NCI-H82 treated with DMSO at 0.1 percent for 48 hours (cell line): ENCODE measurements around the gene HCST.
"Not testable (repeated sequence)": the region's sequence is repeated elsewhere in the genome, so short reads cannot be mapped to it uniquely, and the experiment has no call there.

ENCODE experiments used
- DNase-seq: peaks from one replicate; lab custom pipeline; 2025; ENCODE audit not compliant: unreplicated experiment; lab: John Stamatoyannopoulos, UW

The HCST gene

DNA sequence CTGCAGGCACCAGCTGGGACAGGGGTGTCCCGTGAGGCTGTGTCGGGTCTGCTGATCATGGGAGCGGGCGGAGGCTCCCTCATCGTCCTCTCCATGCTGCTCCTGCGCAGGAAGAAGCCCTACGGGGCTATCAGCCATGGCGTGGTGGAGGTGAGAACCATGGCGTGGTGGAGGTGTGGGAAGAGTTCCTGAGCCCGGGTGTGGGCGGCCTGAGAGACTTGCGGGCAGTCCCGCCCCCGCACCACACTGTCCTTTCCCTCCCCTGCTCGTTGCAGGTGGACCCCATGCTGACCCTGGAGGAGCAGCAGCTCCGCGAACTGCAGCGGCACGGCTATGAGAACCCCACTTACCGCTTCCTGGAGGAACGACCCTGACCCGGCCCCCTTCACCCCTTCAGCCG is 23.3 kb upstream of the HCST start:
- no peak for DNase-seq

DNA sequence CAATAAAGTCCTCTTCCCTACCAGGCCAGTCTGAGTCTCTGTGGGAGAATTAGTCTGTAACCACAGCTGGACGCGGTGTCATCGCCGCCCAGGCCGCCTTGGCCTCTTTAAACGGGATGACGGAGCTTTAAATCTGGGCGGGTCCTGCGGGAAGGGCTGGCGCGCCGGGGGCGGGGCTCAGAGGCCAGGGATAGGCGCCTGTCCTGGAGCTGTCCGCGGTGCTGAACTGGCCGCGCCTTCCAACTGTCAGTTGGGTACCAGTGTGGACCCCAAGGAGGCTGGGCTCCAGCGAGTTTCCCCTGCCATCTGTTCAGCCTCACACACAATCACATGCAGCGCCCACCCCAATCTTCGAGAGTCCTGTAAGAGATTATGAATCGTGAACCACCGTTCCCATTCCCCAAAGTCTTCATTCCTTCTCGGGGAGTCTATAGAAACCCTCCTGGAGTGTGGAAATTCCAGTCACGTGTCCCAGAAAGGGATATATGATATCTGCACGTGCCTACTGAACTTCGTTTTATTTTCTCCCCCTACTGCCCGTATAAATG is 22.5 kb upstream of the HCST start:
- peak; percentile 57 for DNase-seq

DNA sequence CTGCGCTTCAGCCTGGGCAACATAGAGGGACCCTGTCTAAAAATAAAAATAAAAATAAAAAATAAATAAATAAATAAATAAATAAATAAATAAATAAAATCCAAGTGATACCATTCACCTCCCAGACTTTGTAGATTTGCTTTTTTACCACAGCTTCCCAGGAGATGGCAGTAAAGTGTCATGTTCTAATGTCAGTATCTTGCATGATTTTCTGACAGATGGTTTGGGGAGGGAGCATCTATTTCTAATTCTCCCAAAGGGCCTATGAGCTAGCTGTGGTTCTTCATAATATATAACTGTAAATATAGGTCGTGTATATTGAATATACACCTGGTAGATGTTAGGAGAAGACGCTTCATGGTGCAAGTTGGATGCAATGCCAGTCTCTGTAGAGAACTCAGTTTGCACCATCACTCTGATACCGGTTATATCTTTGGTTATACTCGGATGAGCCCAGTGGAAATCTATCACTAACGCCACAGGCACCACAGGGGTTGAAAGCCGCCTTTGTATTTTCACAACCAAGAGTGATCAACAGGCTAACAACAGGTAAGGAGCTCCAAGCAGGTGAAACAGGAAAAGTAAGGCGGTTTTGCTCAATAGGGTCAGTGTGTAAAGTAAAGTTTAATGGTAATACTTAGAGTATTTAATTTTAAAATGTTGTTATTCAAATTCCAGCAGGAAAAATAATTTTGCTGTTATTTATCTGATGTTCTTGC is 20.1 kb upstream of the HCST start:
- DNase-seq, result peak; percentile 78

DNA sequence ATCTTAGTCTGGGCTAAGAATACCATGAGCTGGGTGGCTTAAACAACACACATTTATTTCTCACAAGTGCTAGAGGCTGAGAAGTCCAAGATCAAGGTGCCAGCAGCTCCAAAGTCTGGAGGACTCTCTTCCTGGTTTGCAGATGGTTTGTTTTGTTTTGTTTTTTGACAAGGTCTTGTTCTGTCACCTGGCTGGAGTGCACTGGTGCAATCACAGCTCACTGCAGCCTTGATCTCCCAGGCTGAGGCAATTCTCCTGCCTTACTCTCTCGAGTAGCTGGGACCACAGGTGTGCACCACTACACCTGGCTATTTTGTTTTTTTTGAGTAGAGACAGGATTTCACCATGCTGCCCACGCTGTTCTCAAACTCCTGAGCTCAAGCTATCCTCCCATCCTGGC is 18.4 kb upstream of the HCST start:
- DNase-seq, result no peak

DNA sequence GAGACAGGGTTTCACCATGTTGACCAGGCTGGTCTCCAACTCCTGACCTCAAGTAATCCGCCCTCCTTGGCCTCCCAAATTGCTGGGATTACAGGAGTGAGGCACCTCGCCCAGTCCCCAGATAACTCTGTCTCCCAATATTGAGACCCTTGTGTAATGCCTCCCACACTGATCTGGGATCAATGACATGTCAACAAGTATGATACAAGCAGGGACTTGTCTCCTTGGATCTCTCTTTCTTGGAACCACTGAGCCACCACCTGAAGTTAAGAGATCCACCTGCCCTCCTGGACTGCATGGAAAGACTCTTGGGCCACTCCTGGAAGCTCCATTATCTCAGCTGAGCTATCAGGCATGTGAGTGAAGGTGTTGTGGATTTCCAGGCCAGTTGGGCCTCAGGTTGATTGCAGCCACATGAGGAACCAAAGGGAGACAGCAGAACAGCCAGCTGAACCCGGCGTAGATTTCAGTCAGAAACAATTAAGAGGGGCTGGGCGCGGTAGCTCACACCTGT is 17.0 kb upstream of the HCST start:
- DNase-seq, result no peak

DNA sequence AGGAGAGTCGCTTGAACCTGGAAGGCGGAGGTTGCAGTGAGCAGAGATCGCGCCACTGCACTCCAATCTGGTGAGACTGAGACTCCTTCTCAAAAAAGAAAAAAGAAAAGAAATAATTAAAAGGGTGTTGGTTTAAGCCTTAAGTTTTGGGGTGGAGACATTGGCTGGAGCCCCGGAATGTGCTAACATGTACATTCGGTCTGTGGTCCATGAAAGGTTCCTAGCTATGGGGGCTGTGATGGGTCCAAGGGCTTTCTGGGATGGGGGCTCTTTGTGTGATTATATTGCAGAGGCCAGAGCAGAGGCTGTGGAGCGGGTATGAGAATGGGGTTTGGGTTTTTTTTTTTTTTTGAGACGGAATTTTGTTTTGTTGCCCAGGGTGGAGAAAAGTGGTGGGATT is 16.4 kb upstream of the HCST start:
- no peak for DNase-seq

DNA sequence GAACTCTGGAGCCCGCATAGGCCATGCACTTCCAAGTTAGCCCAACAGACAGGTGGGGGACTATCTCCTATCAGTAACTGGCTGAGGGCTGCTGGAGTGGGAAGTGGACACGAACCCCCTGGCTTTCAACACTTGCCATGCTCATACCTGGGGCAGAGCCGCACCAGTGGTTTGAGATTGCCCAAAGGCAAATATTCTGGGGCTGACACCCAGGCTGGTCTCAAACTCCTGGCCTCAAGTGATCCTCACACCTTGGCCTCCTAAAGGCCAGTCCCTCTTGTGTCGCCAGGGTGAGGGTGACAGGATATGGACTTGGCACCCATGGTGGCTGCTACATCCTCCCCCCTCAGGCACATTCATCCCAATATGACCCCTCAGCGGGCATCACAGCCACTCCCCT is 15.1 kb upstream of the HCST start:
- no peak for DNase-seq

DNA sequence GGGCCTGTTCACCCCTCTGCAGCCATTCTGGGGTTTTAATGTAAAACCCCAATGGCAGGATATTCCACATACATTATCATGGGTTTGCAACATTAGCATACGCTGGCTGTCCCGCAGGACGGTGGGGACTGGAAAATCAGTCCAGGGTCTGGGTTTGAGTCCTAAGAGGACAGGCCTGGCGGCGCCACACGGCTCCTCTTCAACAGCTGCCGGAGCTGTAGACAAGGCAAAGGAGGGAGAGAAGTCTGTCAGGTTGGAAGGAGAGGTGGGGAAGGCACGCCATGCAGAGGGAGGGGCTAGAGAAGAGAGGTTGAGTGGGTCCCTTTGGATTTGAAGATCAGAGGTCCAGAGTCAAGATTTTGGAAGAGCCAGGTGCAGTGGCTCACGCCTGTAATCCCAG is 13.9 kb upstream of the HCST start:
- no peak for DNase-seq

DNA sequence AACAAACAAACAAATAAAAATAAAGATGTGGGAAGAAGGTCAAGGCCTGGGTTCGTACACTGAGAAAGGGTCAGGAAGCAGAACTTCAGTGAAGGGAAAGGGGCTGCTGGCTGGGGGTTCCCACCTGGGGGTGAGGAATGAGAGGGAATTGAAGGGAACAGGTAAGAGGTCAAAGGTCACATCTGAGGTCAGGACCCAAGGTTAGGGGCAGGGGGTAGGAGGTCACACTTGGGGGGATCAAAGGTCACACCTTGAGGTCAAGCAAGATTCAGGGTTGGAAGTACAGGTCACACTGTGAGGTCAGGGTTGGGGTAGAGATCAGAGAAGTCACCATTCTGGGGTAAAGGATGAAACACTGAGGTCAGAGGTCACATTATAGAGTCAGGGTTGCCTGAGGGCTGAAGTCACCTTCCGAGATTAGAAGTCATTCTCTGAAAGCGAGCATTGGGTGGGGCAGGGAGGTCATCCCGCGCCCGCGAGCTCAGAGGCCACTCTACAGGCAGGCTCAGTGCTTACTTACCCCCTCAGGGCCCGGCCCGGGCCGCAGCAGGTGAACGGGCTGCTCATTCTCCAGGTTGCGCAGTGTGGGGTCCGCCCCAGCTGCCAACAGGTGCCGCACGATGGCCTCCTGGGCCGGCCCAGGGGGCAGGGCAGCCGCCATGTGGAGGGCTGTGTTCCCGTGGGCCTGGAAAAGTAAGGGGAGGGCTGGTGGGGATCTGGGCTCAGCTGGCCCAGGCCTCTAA is 12.8 kb upstream of the HCST start:
- DNase-seq, result no peak

DNA sequence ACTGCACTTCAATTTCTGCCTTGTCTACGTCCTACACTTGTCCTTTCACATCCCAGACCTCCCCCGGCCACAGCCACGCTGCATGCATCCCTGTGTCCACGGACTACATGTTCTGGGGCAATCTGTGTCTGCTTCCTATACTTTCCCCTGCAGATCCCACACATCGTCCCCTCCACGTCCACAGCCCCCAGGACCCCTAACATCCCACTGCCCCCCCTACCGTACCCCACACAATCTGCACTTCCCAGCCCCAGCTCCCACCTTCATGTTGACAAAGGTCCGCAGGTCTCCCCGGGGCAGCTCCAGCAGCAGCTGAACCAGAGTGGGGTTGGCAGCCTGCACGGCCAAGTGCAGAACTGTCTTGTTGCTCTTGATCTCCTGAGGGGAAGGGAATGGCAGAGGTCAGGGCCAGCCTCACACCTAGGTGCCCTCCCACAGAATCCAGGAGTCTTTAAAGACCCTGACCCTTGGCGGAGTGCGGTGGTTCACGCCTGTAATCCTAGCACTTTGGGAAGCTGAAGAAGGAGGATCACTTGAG is 12.1 kb upstream of the HCST start:
- no peak for DNase-seq

DNA sequence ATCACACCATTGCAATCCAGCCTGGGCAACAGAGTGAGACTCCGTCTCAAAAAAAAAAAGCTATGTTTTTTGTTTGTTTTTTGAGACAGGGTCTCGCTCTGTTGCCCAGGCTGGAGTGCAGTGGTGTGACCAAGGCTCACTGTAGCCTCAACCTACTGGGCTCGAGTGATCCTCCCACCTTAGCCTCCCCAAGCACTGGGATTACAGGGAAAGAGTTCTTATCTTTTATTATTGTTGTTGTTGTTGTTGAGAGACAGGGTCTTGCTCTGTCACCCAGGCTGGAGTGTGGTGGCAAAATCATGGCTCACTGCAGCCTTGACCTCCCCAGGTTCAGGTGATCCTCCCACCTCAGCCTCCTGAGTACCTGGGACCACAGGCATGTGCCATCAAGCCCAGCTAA is 10.5 kb upstream of the HCST start:
- DNase-seq, result not testable (repeated sequence)

DNA sequence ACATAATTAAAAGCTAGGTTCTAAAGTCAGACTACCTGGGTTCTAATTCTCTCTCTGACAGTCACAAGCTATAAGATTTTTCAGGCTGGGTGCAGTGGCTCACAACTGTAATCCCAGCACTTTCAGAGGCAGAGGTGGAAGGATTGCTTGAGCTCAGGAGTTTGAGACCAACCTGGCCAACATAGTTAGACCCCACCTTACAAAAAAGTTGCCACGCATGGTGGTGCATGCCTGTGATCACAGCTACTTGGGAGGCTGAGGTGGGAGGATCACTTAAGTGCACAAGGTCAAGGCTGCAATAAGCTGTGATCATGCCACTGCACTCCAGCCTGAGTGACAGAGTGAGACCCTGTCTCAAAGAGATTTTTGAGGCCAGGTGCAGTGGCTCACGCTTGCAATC is 8.0 kb upstream of the HCST start:
- DNase-seq, result no peak

DNA sequence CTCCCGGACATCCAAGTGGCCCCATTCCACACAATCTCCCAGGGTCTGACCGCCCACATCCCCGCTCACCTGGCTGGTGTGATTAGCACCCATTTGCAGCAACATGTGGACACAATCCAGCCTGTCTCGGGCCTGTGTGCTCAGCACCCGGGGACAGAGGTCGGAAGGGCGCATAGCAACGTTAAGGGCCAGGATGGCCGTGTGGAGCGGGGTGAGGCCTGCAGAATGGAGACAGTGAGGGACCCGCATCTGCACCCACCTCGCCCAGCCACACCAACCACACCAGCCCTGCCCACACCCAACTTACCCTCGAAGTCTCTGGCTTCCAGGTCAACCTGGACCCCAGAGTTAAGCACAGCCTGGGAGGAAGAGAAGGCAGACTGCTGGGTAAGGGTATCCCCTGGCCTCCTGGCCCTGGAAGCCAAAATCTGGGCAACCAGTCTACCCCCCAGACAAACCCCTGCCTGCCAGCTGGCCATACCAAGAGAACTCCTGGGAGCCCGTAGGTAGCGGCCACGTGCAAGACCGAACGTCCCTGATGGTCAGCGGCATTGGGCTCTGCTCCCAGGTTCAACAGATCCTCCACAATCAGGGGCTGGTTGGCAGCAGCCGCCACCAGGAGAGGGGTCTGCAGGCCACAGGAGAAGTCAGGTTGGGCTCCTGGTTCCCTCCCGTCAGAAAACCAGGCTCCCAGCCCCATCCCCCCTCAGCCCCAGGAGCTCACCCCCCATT is 6.3 kb upstream of the HCST start:
- DNase-seq, result no peak

DNA sequence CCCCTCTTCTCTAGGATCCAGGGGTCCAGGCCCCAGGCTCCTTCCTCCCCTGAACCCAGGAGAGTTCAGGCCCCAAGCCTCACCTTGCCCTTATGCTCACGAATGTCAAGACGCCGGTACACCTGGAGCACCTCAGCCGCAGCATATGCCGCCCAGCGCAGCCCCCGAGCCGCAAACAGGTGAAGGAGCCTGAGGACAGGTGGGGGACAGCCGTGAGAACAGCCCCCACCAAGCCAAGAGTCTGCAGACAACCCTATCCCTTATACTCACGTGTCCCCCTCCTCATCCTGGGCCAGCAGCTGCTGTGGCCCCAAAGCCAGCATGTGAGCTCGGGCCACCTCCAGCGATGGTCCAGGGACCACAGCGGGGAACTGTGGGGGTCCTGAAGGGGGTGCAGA is 5.7 kb upstream of the HCST start:
- no peak for DNase-seq

DNA sequence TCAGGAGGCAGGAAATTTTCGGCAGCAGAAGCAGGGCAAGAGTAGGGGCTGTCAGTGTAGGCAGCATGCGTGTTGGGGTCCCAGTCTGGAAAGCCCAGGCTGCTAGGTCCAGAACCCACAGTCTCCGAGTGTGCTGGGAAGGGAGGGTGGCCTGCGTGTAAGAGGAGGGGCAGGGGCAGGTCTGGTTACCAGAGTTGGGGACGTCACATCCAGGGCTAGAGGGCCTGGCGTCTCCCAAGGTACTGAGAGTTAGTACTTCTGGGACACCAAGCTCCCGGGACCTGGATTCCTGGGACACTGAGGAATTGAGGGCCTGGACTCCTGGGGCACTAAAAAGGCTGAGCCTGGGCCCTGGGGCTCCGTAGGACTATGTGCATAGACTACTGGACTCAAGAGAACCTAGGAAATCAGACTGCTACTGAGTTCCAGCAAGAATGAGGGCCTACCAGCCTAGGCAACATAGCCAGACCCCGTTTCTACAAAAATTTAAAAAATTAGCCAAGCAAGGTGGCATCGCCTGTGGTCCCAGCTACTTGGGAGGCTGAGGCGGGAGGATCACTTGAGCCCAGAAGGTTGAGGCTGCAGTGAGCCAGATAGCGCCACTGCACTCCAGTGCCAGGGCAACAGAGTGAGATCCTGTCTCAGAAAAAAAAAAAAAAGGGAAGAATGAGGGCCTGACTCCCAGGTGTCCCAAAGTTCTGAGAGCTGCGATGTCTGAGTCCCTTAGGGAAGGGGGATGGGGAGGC is 4.5 kb upstream of the HCST start:
- DNase-seq, result no peak

DNA sequence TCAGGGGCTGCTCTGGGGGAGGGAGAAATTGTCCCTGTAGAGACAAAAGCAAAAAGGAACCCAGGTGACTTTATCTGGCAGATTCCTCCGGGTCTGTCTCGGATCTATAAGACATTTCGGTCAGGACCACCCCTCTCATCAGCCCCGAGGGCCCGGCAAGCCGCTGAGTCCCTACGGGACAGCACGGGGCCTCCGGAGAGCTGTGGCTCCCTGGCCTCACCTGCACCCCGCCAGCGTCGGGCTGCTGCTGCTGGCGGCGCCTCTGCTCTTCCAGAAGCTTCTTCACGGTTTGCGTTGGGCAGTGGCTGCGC is 3.9 kb upstream of the HCST start:
- no peak for DNase-seq

DNA sequence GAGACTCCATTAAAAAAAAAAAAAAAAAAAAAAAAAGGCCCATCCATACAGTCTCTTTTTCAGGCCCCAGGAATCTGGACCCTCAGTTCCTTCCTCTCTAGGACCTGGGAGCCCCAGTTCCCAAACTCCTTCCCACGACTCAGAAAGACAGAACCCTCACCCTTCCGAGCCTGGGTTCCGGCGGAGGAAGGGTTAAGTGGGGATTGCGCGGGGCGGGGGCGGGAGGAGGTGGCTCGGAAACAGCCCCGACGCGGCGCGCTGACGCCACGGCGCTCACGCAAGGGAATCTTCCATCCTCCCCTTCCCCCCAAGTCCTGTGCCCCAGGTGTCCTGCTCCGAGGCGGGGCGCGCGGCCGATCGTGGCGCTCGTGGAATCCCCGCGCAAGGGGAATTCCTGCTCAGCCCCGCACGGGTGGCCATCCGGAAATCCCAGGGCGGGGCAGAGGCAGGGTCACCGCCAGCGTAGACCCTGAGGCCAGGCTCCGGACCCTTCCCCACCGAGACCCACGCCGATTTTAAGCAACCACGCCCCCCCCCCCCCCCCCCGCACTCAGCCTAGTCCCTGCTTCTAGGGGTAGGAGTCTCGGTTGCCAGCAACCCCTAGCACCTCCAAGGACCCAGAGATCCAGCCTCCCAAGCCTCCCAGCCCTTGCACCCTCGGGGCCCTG is 2.6 kb upstream of the HCST start:
- peak; percentile 57 for DNase-seq

DNA sequence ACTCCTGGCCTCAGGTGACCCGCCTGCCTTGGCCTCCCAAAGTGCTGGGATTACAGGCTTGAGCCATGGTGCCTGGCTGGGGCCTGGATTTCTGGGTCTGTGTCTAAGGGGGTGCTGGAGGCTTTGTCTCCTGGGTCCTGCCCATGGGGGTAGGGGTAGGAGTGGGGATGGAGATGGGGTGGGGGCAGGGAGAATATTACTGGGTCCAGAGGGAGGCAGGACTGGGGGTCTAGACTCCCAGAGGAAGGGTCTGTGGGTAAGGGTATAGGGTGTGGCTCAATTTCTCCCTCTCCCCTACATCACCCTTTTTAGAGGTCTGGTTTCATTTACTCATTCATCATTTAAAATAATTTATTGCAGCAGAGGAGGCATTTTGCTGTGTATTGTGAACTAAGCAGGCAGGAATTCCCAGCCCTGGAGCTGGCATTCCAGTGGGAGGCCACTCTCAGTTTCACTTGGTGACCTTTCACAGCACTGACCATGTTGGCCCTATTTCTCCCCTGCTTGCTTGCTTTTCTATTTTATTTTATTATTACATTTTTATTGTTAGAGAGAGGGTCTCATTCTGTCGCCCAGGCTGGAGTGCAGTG is 1.2 kb upstream of the HCST start:
- no peak for DNase-seq

DNA sequence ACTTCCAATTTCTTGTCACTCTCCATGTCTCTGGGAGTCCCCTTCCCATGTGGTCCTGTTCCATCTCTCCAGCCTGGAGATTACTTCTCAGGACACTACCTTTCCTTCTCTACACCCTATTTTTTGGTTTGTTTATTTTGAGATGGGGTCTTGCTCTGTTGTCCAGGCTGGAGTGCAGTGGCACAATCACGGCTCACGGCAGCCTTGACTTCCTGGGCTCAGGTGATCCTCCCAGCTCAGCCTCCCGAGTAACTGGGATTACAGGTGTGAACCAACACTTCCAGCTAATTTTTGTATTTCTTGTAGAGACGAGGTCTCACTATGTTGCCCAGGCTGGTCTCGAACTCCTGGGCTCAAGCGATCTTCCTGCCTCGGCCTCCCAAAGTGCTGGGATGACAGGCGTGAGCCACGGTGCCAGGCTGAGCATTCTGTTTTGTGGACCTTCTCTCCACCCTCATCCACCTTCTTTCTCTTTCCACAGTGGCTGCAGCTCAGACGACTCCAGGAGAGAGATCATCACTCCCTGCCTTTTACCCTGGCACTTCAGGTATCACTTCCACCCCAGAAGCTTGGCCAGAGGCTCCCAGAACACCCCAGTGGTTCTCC is 644 bp downstream of the HCST start:
- DNase-seq, result no peak
